Measurements from ENCODE around the gene MAGEA8.
"Not testable (repeated sequence)": the region's sequence is repeated elsewhere in the genome, so short reads cannot be mapped to it uniquely, and the experiment has no call there.

The MAGEA8 gene

GRCh38 chrX:149881081-149881711 is at the start of gene MAGEA8:
TSS of gene MAGEA8 (plus strand) at chrX:149881183. CDS start at chrX:149884273, 3,090 bp downstream.
- DNase-seq (ENCODE audit: low spot score), result no peak

DNA sequence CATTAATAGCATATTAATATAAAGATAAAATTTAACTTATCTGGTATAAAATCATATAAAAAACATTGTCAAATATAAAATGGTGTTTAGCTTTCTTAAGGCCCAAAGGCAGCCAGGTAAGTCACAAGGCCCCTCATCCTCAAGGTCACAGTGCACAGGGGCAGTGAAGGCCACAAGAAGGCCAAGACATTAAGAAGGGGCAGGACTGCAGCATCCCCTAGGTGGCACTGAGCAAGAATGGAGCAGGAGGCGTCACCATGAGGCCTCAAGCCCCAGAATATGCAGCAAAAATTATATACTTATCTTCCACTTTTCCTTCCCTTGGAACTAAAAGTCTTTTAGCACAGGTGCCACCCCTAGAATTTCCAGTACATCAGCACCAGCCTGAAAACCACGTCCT is 49.5 kb upstream of the MAGEA8 start:
- DNase-seq (ENCODE audit: low spot score), result no peak

- DNase-seq (ENCODE audit: low spot score), result not testable (repeated sequence)
Observed at GRCh38 chrX:149836728-149837127, 44.3 kb upstream of the MAGEA8 start.

GRCh38 chrX:149837167-149837566 is 43.8 kb upstream of the MAGEA8 start:
- no peak for DNase-seq (ENCODE audit: low spot score)

DNA sequence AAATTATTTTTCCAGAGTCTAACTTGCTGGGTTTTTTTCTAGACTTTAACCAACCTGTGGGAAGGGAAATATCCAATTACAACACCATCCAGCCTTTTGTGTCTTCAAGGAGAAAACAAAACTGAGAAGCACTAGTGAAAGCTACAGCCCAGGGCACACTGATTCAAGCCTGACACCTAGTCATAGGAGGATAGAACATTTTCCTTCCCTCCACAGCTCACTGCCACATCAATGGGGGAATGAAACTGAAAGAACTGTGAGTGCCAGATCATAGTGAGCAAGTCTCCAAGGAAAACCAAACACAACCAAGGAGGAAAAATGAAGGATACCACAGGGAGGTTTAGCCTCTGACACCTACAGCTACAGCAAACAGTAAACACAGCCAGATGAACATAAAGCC is 43.3 kb upstream of the MAGEA8 start:
- no peak for DNase-seq (ENCODE audit: low spot score)

DNA sequence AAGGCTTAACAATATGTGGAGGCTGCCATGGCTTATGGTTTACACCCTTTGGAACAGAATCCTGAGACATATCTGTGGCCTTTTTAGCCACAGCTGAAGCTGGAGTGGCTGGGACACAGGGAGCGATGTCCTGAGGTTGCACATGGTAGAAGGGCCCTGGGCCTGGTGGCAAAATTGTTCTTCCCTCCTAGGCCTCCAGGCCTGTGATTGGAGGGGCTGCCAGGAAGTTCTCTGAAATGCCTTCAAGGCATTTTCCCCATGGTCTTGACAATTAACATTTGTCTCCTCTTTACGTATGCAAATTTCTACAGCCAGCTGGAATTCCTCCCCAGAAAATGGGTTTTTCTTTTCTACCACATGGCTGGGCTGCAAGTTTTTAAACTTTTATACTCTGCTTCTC is 39.1 kb upstream of the MAGEA8 start:
- DNase-seq (ENCODE audit: low spot score), result no peak

DNA sequence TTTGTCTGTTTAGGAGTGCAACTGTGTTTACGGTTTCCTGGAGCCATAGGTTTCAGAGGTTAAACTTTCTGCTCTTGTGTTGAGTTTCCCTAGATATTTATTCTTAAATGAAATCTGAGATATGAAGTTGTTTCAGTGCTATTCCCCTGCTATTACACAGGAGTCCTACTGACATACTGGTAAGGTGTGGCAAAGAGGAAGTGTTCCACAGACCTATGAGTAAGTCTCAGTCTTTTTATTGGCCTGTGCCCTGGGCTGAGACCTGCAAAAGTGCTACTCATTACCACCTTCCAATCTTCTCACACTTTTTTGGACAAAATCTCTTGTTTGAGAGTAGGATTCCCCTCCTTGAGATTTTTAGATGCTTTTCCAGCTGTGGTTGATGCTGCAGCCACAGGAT is 35.6 kb upstream of the MAGEA8 start:
- DNase-seq (ENCODE audit: low spot score), result no peak

GRCh38 chrX:149846789-149847188 is 34.2 kb upstream of the MAGEA8 start:
- no peak for DNase-seq (ENCODE audit: low spot score)

DNA sequence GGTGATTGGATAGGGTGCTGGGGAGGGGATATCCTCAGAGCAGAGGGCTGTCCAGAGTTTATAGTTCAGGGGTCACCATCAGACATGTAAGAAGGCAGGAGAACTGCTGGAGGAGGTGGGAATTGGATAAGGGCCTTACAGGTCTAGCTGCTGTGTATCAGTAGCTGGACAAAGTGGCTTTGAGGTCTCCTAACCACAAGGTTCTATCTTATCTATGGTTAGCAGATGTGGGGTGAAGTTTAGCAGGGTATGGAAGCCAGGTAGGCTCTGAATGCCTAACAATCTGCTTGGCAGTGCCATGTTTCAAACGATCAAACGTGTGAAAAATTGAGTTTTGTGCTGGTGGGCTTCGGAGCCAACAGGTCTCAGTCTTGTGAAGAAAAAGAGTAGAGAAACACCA is 32.1 kb upstream of the MAGEA8 start:
- no peak for DNase-seq (ENCODE audit: low spot score)

DNA sequence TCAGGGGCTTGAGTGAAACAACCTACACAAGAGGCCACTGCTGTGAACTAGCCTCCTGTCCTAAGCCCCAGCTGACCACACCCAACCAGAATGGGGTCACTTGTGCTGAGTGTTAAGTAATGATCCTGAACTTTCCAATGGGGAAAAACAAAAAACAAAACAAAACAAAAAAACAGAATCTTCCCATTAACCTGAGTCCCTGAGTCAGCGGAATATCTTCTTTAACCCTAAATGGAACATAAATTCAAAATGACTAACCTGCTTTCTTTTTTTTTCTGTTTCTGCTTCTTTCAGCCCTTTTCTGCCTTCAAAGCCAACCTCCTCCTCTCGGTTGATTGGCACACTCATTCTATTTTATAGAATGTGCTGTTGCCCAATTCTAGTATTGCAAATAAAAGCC is 31.2 kb upstream of the MAGEA8 start:
- no peak for DNase-seq (ENCODE audit: low spot score)

- no peak for DNase-seq (ENCODE audit: low spot score)
Observed at GRCh38 chrX:149851864-149852263, 29.1 kb upstream of the MAGEA8 start.

DNA sequence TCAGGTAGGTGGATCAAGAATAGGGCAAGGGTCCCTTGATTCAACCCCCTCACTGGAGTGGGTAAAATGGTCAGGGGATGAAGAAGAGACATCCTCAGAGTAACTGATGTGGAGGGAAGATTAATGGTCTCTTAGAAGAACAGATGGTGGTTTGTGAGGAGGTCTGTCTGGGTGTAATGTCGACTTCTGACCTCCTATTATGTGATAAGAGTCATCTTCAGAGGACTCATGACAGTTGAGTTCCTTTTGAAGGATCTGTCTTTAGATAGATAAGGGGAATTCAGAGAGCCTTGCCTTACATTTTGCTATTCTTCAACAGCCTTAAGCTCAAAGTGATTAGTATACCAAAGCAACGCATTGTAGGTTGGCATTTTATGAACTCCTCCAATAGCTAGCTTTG is 27.1 kb upstream of the MAGEA8 start:
- DNase-seq (ENCODE audit: low spot score), result no peak

GRCh38 chrX:149858592-149858991 is 22.4 kb upstream of the MAGEA8 start:
- DNase-seq (ENCODE audit: low spot score), result no peak

GRCh38 chrX:149860445-149860844 is 20.5 kb upstream of the MAGEA8 start:
- no peak for DNase-seq (ENCODE audit: low spot score)

- DNase-seq (ENCODE audit: low spot score), result no peak
Observed at GRCh38 chrX:149865390-149865789, 15.6 kb upstream of the MAGEA8 start.

- no peak for DNase-seq (ENCODE audit: low spot score)
Observed at GRCh38 chrX:149867488-149867887, 13.5 kb upstream of the MAGEA8 start.

- DNase-seq (ENCODE audit: low spot score), result no peak
Observed at GRCh38 chrX:149870840-149871239, 10.1 kb upstream of the MAGEA8 start.

- no peak for DNase-seq (ENCODE audit: low spot score)
Observed at GRCh38 chrX:149871433-149871832, 9.6 kb upstream of the MAGEA8 start.

DNA sequence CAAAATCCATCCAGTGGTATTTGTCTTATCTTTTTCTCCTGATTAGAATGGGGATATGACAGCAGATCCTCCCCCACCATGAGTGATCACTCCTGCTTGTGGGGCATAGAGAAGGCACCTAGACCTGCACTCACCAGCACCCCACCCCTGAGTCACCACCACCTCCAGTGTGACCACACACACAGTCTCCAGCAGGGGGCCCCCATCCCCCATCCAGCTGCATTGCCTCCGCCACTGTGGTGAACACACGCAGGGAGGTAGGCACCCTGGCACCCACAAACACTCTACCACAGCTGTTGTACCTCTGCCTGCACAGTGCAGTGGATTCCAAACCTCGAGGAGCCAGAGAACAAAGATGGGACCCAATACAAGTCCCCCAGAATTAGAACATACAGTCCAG is 9.0 kb upstream of the MAGEA8 start:
- DNase-seq (ENCODE audit: low spot score), result no peak

- DNase-seq (ENCODE audit: low spot score), result no peak
Observed at GRCh38 chrX:149877157-149877556, 3.8 kb upstream of the MAGEA8 start.

- no peak for DNase-seq (ENCODE audit: low spot score)
Observed at GRCh38 chrX:149877636-149878035, 3.3 kb upstream of the MAGEA8 start.

DNA sequence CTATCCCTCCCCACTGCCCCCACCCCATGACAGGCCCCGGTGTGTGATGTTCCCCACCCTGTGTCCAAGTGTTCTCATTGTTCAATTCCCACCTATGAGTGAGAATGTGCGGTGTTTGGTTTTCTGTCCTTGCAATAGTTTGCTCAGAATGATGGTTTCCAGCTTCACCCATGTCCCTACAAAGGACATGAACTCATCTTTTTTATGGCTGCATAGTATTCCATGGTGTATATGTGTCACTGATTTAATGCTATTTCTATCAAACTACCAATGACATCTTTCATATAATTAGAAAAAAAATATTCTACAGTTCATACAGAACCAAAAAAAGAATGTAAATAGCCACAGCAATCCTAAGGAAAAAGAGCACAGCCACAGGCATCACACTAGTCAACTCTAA is 9.8 kb downstream of the MAGEA8 start:
- DNase-seq (ENCODE audit: low spot score), result not testable (repeated sequence)

GRCh38 chrX:149898554-149898953 is 17.6 kb downstream of the MAGEA8 start:
- no peak for DNase-seq (ENCODE audit: low spot score)

DNA sequence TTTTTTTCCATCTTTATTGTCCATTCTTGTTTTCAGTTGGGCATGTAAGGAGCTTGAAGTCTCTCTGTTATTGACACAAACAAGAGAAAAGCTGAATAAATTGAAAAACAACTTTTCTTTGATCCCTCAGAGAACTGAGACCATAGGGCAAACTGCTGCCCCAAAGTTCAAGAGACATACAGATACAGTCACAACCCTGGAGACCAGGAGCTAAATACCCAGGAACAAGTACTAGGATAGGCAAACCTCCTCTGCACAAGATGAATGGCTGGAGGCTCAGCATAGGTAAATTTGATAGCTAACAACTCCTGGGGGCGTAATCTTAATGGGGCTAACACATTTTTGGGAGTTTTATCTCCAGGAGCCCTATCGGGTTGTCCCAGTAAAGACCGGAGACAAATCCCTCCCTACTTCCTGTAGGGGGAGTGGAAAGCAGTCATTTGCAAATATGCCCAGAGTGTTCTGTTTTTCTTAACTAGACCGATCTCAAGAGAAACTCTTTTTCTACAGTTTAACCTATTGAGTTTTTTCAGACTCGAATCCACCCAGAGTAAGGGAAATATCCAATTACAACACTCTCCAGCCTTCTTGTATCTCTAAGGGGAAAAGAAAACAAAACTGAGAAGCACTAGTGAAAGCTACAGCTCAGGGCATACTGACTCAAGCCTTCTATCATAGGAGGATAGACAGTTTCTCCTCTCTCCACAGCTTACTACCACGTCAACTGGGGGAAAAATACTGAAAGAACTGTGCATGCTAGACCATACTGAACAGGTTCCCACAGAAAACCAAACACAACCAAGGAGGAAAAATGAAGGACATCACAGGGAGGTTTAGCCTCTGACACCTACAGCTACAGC is 23.1 kb downstream of the MAGEA8 start:
- DNase-seq (ENCODE audit: low spot score), result no peak
